Nephron (organoid): ENCODE measurements around the gene CEP85L.

ENCODE experiments used
- H3K27ac Mint-ChIP-seq, 3 experiments: 2 replicates each; pipeline ENCODE4 v1.8.0; 2020; ENCODE audit warnings: mixed read lengths in 3 of 3, mild to moderate bottlenecking in 2 of 3, moderate library complexity in 1 of 3
- H3K27me3 Mint-ChIP-seq: 2 replicates; pipeline ENCODE4 v1.8.0; 2021; ENCODE audit warnings: low read depth, mild to moderate bottlenecking, moderate library complexity, mixed read lengths
- H3K36me3 Mint-ChIP-seq: 2 replicates; pipeline ENCODE4 v1.8.0; 2020; ENCODE audit warnings: low read depth, mixed read lengths
- H3K4me1 Mint-ChIP-seq: 2 replicates; pipeline ENCODE4 v1.8.0; 2020; ENCODE audit warnings: mixed read lengths
- H3K4me3 Mint-ChIP-seq, 3 experiments: 2 replicates each; pipeline ENCODE4 v1.8.0; 2020; ENCODE audit warnings: mild to moderate bottlenecking in 3 of 3, mixed read lengths in 3 of 3, moderate library complexity in 2 of 3
- H3K9me3 Mint-ChIP-seq: 2 replicates; pipeline ENCODE4 v1.8.0; 2020; ENCODE audit warnings: mixed read lengths
- TF ChIP-seq, protein P1 (sequence below), 3 experiments: fragments of 200-600 bp; sonication (generic); IDR thresholded peaks; one replicate each; pipeline ENCODE4 v1.5.0; 2021; ENCODE audit warnings: antibody characterized with exemption in 3 of 3; ENCODE audit not compliant: unreplicated experiment in 3 of 3

CEP85L gene

GRCh38 chr6:118685823-118686449, 34.5 kb upstream of the CEP85L start:
- no peak overlapping the region for H3K4me3 Mint-ChIP-seq
- H3K4me1 Mint-ChIP-seq, result no peaks in the 10 kb centered on the region
- TF ChIP-seq, protein P1, sequence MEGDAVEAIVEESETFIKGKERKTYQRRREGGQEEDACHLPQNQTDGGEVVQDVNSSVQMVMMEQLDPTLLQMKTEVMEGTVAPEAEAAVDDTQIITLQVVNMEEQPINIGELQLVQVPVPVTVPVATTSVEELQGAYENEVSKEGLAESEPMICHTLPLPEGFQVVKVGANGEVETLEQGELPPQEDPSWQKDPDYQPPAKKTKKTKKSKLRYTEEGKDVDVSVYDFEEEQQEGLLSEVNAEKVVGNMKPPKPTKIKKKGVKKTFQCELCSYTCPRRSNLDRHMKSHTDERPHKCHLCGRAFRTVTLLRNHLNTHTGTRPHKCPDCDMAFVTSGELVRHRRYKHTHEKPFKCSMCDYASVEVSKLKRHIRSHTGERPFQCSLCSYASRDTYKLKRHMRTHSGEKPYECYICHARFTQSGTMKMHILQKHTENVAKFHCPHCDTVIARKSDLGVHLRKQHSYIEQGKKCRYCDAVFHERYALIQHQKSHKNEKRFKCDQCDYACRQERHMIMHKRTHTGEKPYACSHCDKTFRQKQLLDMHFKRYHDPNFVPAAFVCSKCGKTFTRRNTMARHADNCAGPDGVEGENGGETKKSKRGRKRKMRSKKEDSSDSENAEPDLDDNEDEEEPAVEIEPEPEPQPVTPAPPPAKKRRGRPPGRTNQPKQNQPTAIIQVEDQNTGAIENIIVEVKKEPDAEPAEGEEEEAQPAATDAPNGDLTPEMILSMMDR (IDR thresholded peaks at IDR 0.05; ENCODE audit: unreplicated experiment in 3 of 3), result no peak
- no peaks in the 10 kb centered on the region for H3K36me3 Mint-ChIP-seq
- no peaks in the 10 kb centered on the region for H3K9me3 Mint-ChIP-seq
- H3K27ac Mint-ChIP-seq, result no peak overlapping the region
- no peaks in the 10 kb centered on the region for H3K27me3 Mint-ChIP-seq

DNA sequence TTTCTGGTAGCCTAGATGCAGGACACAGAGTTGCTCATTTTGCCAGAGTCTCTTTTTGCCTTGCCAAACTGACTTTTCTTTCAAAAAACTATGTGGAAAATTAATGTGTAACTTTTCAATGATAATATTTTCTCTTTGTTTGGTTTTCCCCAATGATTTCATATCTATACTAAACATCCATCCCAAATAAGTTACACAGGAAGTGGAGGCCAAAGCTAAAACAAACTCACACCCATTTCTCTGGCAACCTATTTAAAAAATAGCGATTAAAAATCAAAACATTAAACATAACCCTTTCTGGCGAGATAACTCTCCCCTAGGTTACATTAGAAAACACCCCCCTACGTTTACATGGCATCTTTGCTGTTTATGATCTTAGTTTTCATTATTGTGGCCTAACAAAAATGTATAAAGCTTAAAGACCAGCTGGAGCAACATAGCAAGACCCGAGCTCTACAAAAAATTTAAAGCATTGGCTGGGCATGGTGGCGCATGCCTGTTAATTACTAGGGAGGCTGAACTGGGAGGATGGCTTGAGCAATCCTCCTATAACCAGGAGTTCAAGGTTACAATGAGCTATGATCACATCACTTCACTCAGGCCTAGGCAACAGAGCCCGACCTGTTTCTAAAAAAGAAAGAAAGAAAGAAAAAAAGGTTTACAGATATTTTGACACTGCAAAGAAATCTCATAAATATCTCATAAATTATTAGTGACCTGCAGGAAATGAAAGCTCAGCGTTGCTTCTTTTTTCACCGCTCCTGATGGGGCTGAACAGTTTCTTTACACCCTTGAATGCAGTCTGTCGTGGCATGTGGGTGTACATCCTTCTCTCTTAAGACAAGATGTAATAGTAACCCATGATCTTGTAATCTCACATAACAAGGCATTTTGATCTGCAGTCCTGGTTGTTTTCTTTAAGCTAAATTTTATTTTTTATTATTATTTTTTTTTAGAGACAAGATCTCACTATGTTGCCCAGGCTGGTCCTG, 32.8 kb upstream of the CEP85L start:
- TF ChIP-seq, protein P1 (IDR thresholded peaks at IDR 0.05; ENCODE audit: unreplicated experiment in 3 of 3), result no peak
- Mint-ChIP-seq H3K4me1 (no peaks in the 10 kb centered on the region), H3K27ac (no peak overlapping the region), H3K9me3 (no peaks in the 10 kb centered on the region), H3K4me3 (no peak overlapping the region), H3K27me3 (no peaks in the 10 kb centered on the region), H3K36me3 (no peaks in the 10 kb centered on the region)

- H3K4me1 Mint-ChIP-seq, result no peaks in the 10 kb centered on the region
- H3K27ac Mint-ChIP-seq, result no peak overlapping the region
- no peaks in the 10 kb centered on the region for H3K27me3 Mint-ChIP-seq
- H3K4me3 Mint-ChIP-seq, result no peak overlapping the region
- H3K9me3 Mint-ChIP-seq, result no peaks in the 10 kb centered on the region
- H3K36me3 Mint-ChIP-seq, result no peaks in the 10 kb centered on the region
- TF ChIP-seq, protein P1 (IDR thresholded peaks at IDR 0.05; ENCODE audit: unreplicated experiment in 3 of 3), result no peak
Measured at GRCh38 chr6:118680452-118681095, 29.2 kb upstream of the CEP85L start.

GRCh38 chr6:118679327-118679901, 28.0 kb upstream of the CEP85L start:
- Mint-ChIP-seq H3K4me3 (no peak overlapping the region), H3K36me3 (no peaks in the 10 kb centered on the region), H3K27me3 (no peaks in the 10 kb centered on the region), H3K27ac (no peak overlapping the region), H3K9me3 (no peaks in the 10 kb centered on the region), H3K4me1 (no peaks in the 10 kb centered on the region)
- TF ChIP-seq, protein P1 (IDR thresholded peaks at IDR 0.05; ENCODE audit: unreplicated experiment in 3 of 3), result no peak

GRCh38 chr6:118678866-118679265, 27.5 kb upstream of the CEP85L start:
- Mint-ChIP-seq H3K4me1 (no peaks in the 10 kb centered on the region), H3K36me3 (no peaks in the 10 kb centered on the region), H3K4me3 (no peak overlapping the region), H3K27me3 (no peaks in the 10 kb centered on the region), H3K9me3 (no peaks in the 10 kb centered on the region), H3K27ac (no peak overlapping the region)
- TF ChIP-seq, protein P1 (IDR thresholded peaks at IDR 0.05; ENCODE audit: unreplicated experiment in 3 of 3), result no peak
